HG03060 (cell line): Measurements from ENCODE around the gene C20orf204.
"Not testable (repeated sequence)": the region's sequence is repeated elsewhere in the genome, so short reads cannot be mapped to it uniquely, and the experiment has no call there.

Experiments used
- ATAC-seq: cut with Tn5 transposase; IDR thresholded peaks from one replicate; pipeline ENCODE4 v1.9.1; 2021; ENCODE audit warnings: low read depth, moderate number of reproducible peaks; ENCODE audit not compliant: unreplicated experiment

The C20orf204 gene

GRCh38 chr20:64035933-64036345 lies at the start of gene C20orf204:
Gene C20orf204, plus strand, starts transcription at chr20:64036182. Its CDS starts 142 bp downstream, at chr20:64036324.
- ATAC-seq = no peak

GRCh38 chr20:64000906-64001305 lies 35.1 kb upstream of the C20orf204 start:
- ATAC-seq = no peak

- no peak for ATAC-seq
Observed at GRCh38 chr20:64001607-64002011, 34.4 kb upstream of the C20orf204 start.

- no peak for ATAC-seq
Observed at GRCh38 chr20:64003960-64004725, 31.8 kb upstream of the C20orf204 start.

GRCh38 chr20:64005394-64005793 lies 30.6 kb upstream of the C20orf204 start:
- ATAC-seq = no peak

- no peak for ATAC-seq
Observed at GRCh38 chr20:64006490-64006889, 29.5 kb upstream of the C20orf204 start.

- ATAC-seq = no peak
Observed at GRCh38 chr20:64006902-64007301, 29.1 kb upstream of the C20orf204 start.

- ATAC-seq = no peak
Observed at GRCh38 chr20:64009811-64010387, 26.1 kb upstream of the C20orf204 start.

GRCh38 chr20:64010711-64011237 lies 25.2 kb upstream of the C20orf204 start:
- ATAC-seq = no peak

GRCh38 chr20:64011366-64011779 lies 24.6 kb upstream of the C20orf204 start:
- no peak for ATAC-seq

GRCh38 chr20:64012385-64013154 lies 23.4 kb upstream of the C20orf204 start:
- not testable (repeated sequence) for ATAC-seq

GRCh38 chr20:64015635-64016034 lies 20.3 kb upstream of the C20orf204 start:
- no peak for ATAC-seq

GRCh38 chr20:64021124-64021975 lies 14.6 kb upstream of the C20orf204 start:
- no peak for ATAC-seq

GRCh38 chr20:64022671-64023360 lies 13.2 kb upstream of the C20orf204 start:
- ATAC-seq = no peak

- ATAC-seq = no peak
Observed at GRCh38 chr20:64023361-64024140, 12.4 kb upstream of the C20orf204 start.

- no peak for ATAC-seq
Observed at GRCh38 chr20:64024141-64024990, 11.6 kb upstream of the C20orf204 start.

GRCh38 chr20:64025101-64025825 lies 10.7 kb upstream of the C20orf204 start:
- ATAC-seq = no peak
